WTC11 (cell line): ENCODE results near the gene SH2D5. TPM values are rescaled to one million over a fixed set of nuclear protein-coding genes. Genes with fewer than 3 reads are reported as not detected.

Source experiments
- ATAC-seq: fragments of 200-7000 bp; cut with Tn5 transposase; 2 replicates; pipeline ENCODE4 v1.10.0; 2021; ENCODE audit warnings: mild to moderate bottlenecking, moderate library complexity
- CTCF ChIA-PET: fragments of 300-600 bp; sonication (Branson Sonifier 250); formaldehyde crosslinking; loops from one replicate; lab custom pipeline; 2021; ENCODE audit warnings: antibody characterized with exemption; lab: Charles Lee
- POLR2A ChIA-PET: fragments of 350-600 bp; sonication (Branson Sonifier 250); formaldehyde crosslinking; loops from one replicate; lab custom pipeline; 2021; ENCODE audit warnings: antibody characterized with exemption; lab: Charles Lee
- DNase-seq: peaks from one replicate; pipeline ENCODE4 v3.0.0; 2021; ENCODE audit warnings: low spot score
- H3K27ac Mint-ChIP-seq: 2 replicates; pipeline ENCODE4 v1.8.0; 2021; ENCODE audit warnings: mixed read lengths
- H3K27me3 Mint-ChIP-seq: 2 replicates; pipeline ENCODE4 v1.8.0; 2021; ENCODE audit warnings: low read depth, mild to moderate bottlenecking, moderate library complexity, mixed read lengths
- H3K36me3 Mint-ChIP-seq: 2 replicates; pipeline ENCODE4 v1.8.0; 2021; ENCODE audit warnings: mixed read lengths
- H3K4me1 Mint-ChIP-seq: 2 replicates; pipeline ENCODE4 v1.8.0; 2022; ENCODE audit warnings: mixed read lengths
- H3K4me3 Mint-ChIP-seq: 2 replicates; pipeline ENCODE4 v1.8.0; 2021; ENCODE audit warnings: mild to moderate bottlenecking, moderate library complexity, mixed read lengths
- H3K9me3 Mint-ChIP-seq: 2 replicates; pipeline ENCODE4 v1.8.0; 2021; ENCODE audit warnings: mixed read lengths
- ESRRA ChIP-seq: sonication (generic); formaldehyde crosslinking; IDR thresholded peaks from 2 replicates; pipeline ENCODE4 v1.8.1; 2022; ENCODE audit warnings: mild to moderate bottlenecking, missing genetic modification reagents, borderline replicate concordance
- FOXP1 ChIP-seq: sonication (generic); formaldehyde crosslinking; IDR thresholded peaks from 2 replicates; pipeline ENCODE4 v1.8.0; 2022; ENCODE audit warnings: missing genetic modification reagents, mild to moderate bottlenecking, moderate library complexity, borderline replicate concordance
- GRHL2 ChIP-seq: fragments of 250-450 bp; sonication (Bioruptor Pico); IDR thresholded peaks from 2 replicates; pipeline ENCODE4 v1.8.0; 2022; ENCODE audit warnings: mild to moderate bottlenecking, moderate library complexity; ENCODE audit not compliant: insufficient replicate concordance, severe bottlenecking
- GTF2I ChIP-seq: fragments of 250-450 bp; sonication (Bioruptor Pico); conservative IDR thresholded peaks from 2 replicates; pipeline ENCODE4 v1.4.0; 2021; ENCODE audit warnings: mild to moderate bottlenecking
- KAT7 ChIP-seq: sonication (generic); formaldehyde crosslinking; IDR thresholded peaks from 2 replicates; pipeline ENCODE4 v1.8.1; 2023; ENCODE audit warnings: missing genetic modification reagents, mild to moderate bottlenecking, borderline replicate concordance
- NFATC4 ChIP-seq: fragments of 250-450 bp; sonication (Bioruptor Pico); IDR thresholded peaks from 2 replicates; pipeline ENCODE4 v1.9.0; 2021; ENCODE audit warnings: mild to moderate bottlenecking
- NR1H2 ChIP-seq: sonication (generic); formaldehyde crosslinking; IDR thresholded peaks from 2 replicates; pipeline ENCODE4 v1.9.0; 2021; ENCODE audit warnings: mild to moderate bottlenecking, moderate library complexity, missing genetic modification reagents
- RELA ChIP-seq: sonication (generic); formaldehyde crosslinking; IDR thresholded peaks from 2 replicates; pipeline ENCODE4 v1.8.1; 2022; ENCODE audit warnings: missing genetic modification reagents, mild to moderate bottlenecking, borderline replicate concordance
- ZMAT4 ChIP-seq: fragments of 250-450 bp; sonication (Bioruptor Pico); IDR thresholded peaks from 2 replicates; pipeline ENCODE4 v1.9.0; 2021; ENCODE audit warnings: mild to moderate bottlenecking
- ZNF317 ChIP-seq: sonication (generic); formaldehyde crosslinking; IDR thresholded peaks from 2 replicates; pipeline ENCODE4 v1.8.1; 2023; ENCODE audit warnings: low read depth, mild to moderate bottlenecking, moderate library complexity, missing genetic modification reagents, borderline replicate concordance
- ZNF423 ChIP-seq: fragments of 250-450 bp; sonication (Bioruptor Pico); IDR thresholded peaks from 2 replicates; pipeline ENCODE4 v2.1.2; 2022; ENCODE audit warnings: mild to moderate bottlenecking, moderate library complexity
- total RNA-seq: library from RNA; stranded (reverse); gene quantifications from 3 replicates; pipeline ENCODE4 v1.2.3, GENCODE V29; 2021
- TF ChIP-seq, protein P1 (sequence below): sonication (generic); formaldehyde crosslinking; IDR thresholded peaks from 2 replicates; pipeline ENCODE4 v1.8.0; 2023; ENCODE audit warnings: missing genetic modification reagents, mild to moderate bottlenecking, borderline replicate concordance
- TF ChIP-seq, protein P2 (sequence below): fragments of 250-450 bp; sonication (Bioruptor Pico); IDR thresholded peaks from 2 replicates; pipeline ENCODE4 v1.9.0; 2021; ENCODE audit warnings: mild to moderate bottlenecking
- TF ChIP-seq, protein P3 (sequence below): sonication (generic); formaldehyde crosslinking; IDR thresholded peaks from 2 replicates; pipeline ENCODE4 v1.8.1; 2022; ENCODE audit warnings: low read depth, missing genetic modification reagents, borderline replicate concordance
- TF ChIP-seq, protein P4 (sequence below): sonication (generic); formaldehyde crosslinking; IDR thresholded peaks from 2 replicates; pipeline ENCODE4 v1.8.1; 2023; ENCODE audit warnings: mild to moderate bottlenecking, missing genetic modification reagents, moderate library complexity

SH2D5 gene
- total RNA-seq, 1 experiment from 2014 or later = 13.8 TPM

- DNase-seq = no peak
- Mint-ChIP-seq H3K9me3 (no peaks in the 10 kb centered on the region), H3K27me3 (peaks cover 55% of the 10 kb centered on the region), H3K4me3 (peak overlapping the region; percentile 75), H3K36me3 (no peaks in the 10 kb centered on the region), H3K27ac (no peak overlapping the region), H3K4me1 (peaks cover 36% of the 10 kb centered on the region)
- ATAC-seq = no peak
- TF ChIP-seq, protein P1, sequence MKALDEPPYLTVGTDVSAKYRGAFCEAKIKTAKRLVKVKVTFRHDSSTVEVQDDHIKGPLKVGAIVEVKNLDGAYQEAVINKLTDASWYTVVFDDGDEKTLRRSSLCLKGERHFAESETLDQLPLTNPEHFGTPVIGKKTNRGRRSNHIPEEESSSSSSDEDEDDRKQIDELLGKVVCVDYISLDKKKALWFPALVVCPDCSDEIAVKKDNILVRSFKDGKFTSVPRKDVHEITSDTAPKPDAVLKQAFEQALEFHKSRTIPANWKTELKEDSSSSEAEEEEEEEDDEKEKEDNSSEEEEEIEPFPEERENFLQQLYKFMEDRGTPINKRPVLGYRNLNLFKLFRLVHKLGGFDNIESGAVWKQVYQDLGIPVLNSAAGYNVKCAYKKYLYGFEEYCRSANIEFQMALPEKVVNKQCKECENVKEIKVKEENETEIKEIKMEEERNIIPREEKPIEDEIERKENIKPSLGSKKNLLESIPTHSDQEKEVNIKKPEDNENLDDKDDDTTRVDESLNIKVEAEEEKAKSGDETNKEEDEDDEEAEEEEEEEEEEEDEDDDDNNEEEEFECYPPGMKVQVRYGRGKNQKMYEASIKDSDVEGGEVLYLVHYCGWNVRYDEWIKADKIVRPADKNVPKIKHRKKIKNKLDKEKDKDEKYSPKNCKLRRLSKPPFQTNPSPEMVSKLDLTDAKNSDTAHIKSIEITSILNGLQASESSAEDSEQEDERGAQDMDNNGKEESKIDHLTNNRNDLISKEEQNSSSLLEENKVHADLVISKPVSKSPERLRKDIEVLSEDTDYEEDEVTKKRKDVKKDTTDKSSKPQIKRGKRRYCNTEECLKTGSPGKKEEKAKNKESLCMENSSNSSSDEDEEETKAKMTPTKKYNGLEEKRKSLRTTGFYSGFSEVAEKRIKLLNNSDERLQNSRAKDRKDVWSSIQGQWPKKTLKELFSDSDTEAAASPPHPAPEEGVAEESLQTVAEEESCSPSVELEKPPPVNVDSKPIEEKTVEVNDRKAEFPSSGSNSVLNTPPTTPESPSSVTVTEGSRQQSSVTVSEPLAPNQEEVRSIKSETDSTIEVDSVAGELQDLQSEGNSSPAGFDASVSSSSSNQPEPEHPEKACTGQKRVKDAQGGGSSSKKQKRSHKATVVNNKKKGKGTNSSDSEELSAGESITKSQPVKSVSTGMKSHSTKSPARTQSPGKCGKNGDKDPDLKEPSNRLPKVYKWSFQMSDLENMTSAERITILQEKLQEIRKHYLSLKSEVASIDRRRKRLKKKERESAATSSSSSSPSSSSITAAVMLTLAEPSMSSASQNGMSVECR (CRISPR knock-in tag) = 0 out of 2 replicates have a peak, but pooled peaks have one; percentile 3
- TF ChIP-seq ZNF423 (CRISPR knock-in tag) (0 out of 2 replicates have a peak, but pooled peaks have one; percentile 25), FOXP1 (CRISPR knock-in tag) (peak; percentile 27; the same call in 1 of the 2 replicates), GTF2I (no peak)
- TF ChIP-seq, protein P2, sequence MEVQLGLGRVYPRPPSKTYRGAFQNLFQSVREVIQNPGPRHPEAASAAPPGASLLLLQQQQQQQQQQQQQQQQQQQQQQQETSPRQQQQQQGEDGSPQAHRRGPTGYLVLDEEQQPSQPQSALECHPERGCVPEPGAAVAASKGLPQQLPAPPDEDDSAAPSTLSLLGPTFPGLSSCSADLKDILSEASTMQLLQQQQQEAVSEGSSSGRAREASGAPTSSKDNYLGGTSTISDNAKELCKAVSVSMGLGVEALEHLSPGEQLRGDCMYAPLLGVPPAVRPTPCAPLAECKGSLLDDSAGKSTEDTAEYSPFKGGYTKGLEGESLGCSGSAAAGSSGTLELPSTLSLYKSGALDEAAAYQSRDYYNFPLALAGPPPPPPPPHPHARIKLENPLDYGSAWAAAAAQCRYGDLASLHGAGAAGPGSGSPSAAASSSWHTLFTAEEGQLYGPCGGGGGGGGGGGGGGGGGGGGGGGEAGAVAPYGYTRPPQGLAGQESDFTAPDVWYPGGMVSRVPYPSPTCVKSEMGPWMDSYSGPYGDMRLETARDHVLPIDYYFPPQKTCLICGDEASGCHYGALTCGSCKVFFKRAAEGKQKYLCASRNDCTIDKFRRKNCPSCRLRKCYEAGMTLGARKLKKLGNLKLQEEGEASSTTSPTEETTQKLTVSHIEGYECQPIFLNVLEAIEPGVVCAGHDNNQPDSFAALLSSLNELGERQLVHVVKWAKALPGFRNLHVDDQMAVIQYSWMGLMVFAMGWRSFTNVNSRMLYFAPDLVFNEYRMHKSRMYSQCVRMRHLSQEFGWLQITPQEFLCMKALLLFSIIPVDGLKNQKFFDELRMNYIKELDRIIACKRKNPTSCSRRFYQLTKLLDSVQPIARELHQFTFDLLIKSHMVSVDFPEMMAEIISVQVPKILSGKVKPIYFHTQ (CRISPR knock-in tag) = no peak
- POLR2A ChIA-PET = interaction anchor here (0.9 to 3.4 kb wide), 2 partner anchors 35 to 55 kb away, joined by 3 to 14 read pairs; partner anchors contain the start of gene HP1BP3
- CTCF ChIA-PET = interaction anchor here (0.7 to 9.0 kb wide), 6 partner anchors 13 to 524 kb away, joined by 3 to 124 read pairs (median 6); partner anchors contain the start of gene KIF17
Measured at GRCh38 chr1:20731057-20731991, 1.2 kb downstream of the SH2D5 start.

GRCh38 chr1:20730690-20731056 is 1.8 kb downstream of the SH2D5 start:
- ATAC-seq (no peak), DNase-seq (no peak)
- Mint-ChIP-seq H3K27me3 (peaks cover 51% of the 10 kb centered on the region), H3K27ac (no peak overlapping the region), H3K36me3 (no peaks in the 10 kb centered on the region), H3K9me3 (no peaks in the 10 kb centered on the region), H3K4me1 (peaks cover 36% of the 10 kb centered on the region), H3K4me3 (peak overlapping the region; percentile 75)
- ChIA-PET POLR2A (interaction anchor here (0.9 to 3.4 kb wide), 2 partner anchors 34 to 56 kb away, joined by 3 to 14 read pairs; partner anchors contain the start of gene HP1BP3), CTCF (interaction anchor here (0.7 to 9.0 kb wide), 5 partner anchors 13 to 524 kb away, joined by 3 to 124 read pairs (median 5); partner anchors contain the start of gene KIF17)
- TF ChIP-seq GRHL2 (CRISPR knock-in tag) (no peak), RELA (no peak), ESRRA (CRISPR knock-in tag) (no peak), ZNF317 (CRISPR knock-in tag) (no peak), NFATC4 (no peak), ZMAT4 (CRISPR knock-in tag) (no peak), KAT7 (CRISPR knock-in tag) (no peak), NR1H2 (CRISPR knock-in tag) (no peak)
- TF ChIP-seq, protein P1 (CRISPR knock-in tag) = no peak
- TF ChIP-seq, protein P3, sequence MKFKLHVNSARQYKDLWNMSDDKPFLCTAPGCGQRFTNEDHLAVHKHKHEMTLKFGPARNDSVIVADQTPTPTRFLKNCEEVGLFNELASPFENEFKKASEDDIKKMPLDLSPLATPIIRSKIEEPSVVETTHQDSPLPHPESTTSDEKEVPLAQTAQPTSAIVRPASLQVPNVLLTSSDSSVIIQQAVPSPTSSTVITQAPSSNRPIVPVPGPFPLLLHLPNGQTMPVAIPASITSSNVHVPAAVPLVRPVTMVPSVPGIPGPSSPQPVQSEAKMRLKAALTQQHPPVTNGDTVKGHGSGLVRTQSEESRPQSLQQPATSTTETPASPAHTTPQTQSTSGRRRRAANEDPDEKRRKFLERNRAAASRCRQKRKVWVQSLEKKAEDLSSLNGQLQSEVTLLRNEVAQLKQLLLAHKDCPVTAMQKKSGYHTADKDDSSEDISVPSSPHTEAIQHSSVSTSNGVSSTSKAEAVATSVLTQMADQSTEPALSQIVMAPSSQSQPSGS (CRISPR knock-in tag) = no peak
- TF ChIP-seq, protein P4, sequence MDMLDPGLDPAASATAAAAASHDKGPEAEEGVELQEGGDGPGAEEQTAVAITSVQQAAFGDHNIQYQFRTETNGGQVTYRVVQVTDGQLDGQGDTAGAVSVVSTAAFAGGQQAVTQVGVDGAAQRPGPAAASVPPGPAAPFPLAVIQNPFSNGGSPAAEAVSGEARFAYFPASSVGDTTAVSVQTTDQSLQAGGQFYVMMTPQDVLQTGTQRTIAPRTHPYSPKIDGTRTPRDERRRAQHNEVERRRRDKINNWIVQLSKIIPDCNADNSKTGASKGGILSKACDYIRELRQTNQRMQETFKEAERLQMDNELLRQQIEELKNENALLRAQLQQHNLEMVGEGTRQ (CRISPR knock-in tag) = no peak
